ENCODE results near the gene CAMTA1. TPM values are rescaled to one million over a fixed set of nuclear protein-coding genes. Genes with fewer than 3 reads are reported as not detected.

CAMTA1 gene
- total RNA-seq, 1 experiment from 2014 or later: 60.0 TPM

- no peaks in the 10 kb centered on the region for H3K36me3 ChIP-seq (ENCODE audit: control insufficient read depth, insufficient read depth, low read length)
- H3K27me3 ChIP-seq (replicated peaks; ENCODE audit: control insufficient read depth, insufficient read depth, low read length): no peaks in the 10 kb centered on the region; the same call in 1 of the 2 replicates
- Mint-ChIP-seq H3K27me3 (ENCODE audit: insufficient read depth, unreplicated experiment) (peaks cover 10% of the 10 kb centered on the region), H3K9me3 (ENCODE audit: unreplicated experiment) (no peaks in the 10 kb centered on the region), H3K4me3 (ENCODE audit: unreplicated experiment) (peak overlapping the region; percentile 61), H3K27ac (ENCODE audit: unreplicated experiment) (no peak overlapping the region), H3K36me3 (ENCODE audit: insufficient read depth, unreplicated experiment) (no peaks in the 10 kb centered on the region), H3K4me1 (ENCODE audit: low read depth, unreplicated experiment) (no peaks in the 10 kb centered on the region)
- no TSS peak for BruUV-seq (replicated peaks)
- no peak overlapping the region for H3K4me3 ChIP-seq (ENCODE audit: low read depth, low read length)
- TF ChIP-seq, protein P1, sequence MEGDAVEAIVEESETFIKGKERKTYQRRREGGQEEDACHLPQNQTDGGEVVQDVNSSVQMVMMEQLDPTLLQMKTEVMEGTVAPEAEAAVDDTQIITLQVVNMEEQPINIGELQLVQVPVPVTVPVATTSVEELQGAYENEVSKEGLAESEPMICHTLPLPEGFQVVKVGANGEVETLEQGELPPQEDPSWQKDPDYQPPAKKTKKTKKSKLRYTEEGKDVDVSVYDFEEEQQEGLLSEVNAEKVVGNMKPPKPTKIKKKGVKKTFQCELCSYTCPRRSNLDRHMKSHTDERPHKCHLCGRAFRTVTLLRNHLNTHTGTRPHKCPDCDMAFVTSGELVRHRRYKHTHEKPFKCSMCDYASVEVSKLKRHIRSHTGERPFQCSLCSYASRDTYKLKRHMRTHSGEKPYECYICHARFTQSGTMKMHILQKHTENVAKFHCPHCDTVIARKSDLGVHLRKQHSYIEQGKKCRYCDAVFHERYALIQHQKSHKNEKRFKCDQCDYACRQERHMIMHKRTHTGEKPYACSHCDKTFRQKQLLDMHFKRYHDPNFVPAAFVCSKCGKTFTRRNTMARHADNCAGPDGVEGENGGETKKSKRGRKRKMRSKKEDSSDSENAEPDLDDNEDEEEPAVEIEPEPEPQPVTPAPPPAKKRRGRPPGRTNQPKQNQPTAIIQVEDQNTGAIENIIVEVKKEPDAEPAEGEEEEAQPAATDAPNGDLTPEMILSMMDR (IDR thresholded peaks at IDR 0.05; ENCODE audit: insufficient read depth in 1 of 2, low read depth in 1 of 2, low read length in 1 of 2, severe bottlenecking in 1 of 2, unreplicated experiment in 1 of 2): no peak
- no peak for DNase-seq
- intact Hi-C loops (cut with micrococcal nuclease; ENCODE audit: unreplicated experiment): no loop called here
- CTCF ChIA-PET: interaction anchor here (0.8 to 1.3 kb wide), 2 partner anchors 74 to 77 kb away, joined by 3 read pairs; no protein-coding TSS in a partner anchor
- H3K4me1 ChIP-seq: no peaks in the 10 kb centered on the region
- H3K9me3 ChIP-seq: no peaks in the 10 kb centered on the region
- POLR2A ChIA-PET: no interaction called here
Observed at GRCh38 chr1:7678491-7679158, 893.4 kb downstream of the CAMTA1 start.

GRCh38 chr1:7679159-7679872, 894.1 kb downstream of the CAMTA1 start:
- no peak for DNase-seq
- no peaks in the 10 kb centered on the region for H3K4me1 ChIP-seq
- Mint-ChIP-seq H3K4me3 (ENCODE audit: unreplicated experiment) (peak overlapping the region; percentile 71), H3K36me3 (ENCODE audit: insufficient read depth, unreplicated experiment) (no peaks in the 10 kb centered on the region), H3K4me1 (ENCODE audit: low read depth, unreplicated experiment) (no peaks in the 10 kb centered on the region), H3K27ac (ENCODE audit: unreplicated experiment) (no peak overlapping the region), H3K9me3 (ENCODE audit: unreplicated experiment) (no peaks in the 10 kb centered on the region), H3K27me3 (ENCODE audit: insufficient read depth, unreplicated experiment) (peaks cover 10% of the 10 kb centered on the region)
- intact Hi-C loops (cut with micrococcal nuclease; ENCODE audit: unreplicated experiment): no loop called here
- ChIA-PET POLR2A (no interaction called here), CTCF (interaction anchor here (2.2 kb wide), 1 partner anchor 11 kb away, joined by 20 read pairs; no protein-coding TSS in a partner anchor)
- TF ChIP-seq, protein P1 (IDR thresholded peaks at IDR 0.05; ENCODE audit: insufficient read depth in 1 of 2, low read depth in 1 of 2, low read length in 1 of 2, severe bottlenecking in 1 of 2, unreplicated experiment in 1 of 2): no peak
- H3K27me3 ChIP-seq (replicated peaks; ENCODE audit: control insufficient read depth, insufficient read depth, low read length): no peaks in the 10 kb centered on the region; the same call in 1 of the 2 replicates
- H3K36me3 ChIP-seq (ENCODE audit: control insufficient read depth, insufficient read depth, low read length): no peaks in the 10 kb centered on the region
- H3K4me3 ChIP-seq (ENCODE audit: low read depth, low read length): peak overlapping the region; percentile 76
- no peaks in the 10 kb centered on the region for H3K9me3 ChIP-seq
- no TSS peak for BruUV-seq (replicated peaks)

- BruUV-seq (replicated peaks): no TSS peak
- H3K27me3 Mint-ChIP-seq (ENCODE audit: insufficient read depth, unreplicated experiment): peaks cover 9% of the 10 kb centered on the region
- CTCF ChIA-PET: interaction anchor here (2.2 kb wide), 2 partner anchors 11 to 72 kb away, joined by 17 to 20 read pairs; no protein-coding TSS in a partner anchor
Observed at GRCh38 chr1:7679873-7680206, 894.6 kb downstream of the CAMTA1 start.

More at GRCh38 chr1:7679873-7680206, 894.6 kb downstream of the CAMTA1 start:
- Mint-ChIP-seq H3K27ac (ENCODE audit: unreplicated experiment) (no peak overlapping the region), H3K4me3 (ENCODE audit: unreplicated experiment) (peak overlapping the region; percentile 71), H3K36me3 (ENCODE audit: insufficient read depth, unreplicated experiment) (no peaks in the 10 kb centered on the region), H3K4me1 (ENCODE audit: low read depth, unreplicated experiment) (no peaks in the 10 kb centered on the region), H3K9me3 (ENCODE audit: unreplicated experiment) (no peaks in the 10 kb centered on the region)
- Histone ChIP-seq H3K27me3 (replicated peaks; ENCODE audit: control insufficient read depth, insufficient read depth, low read length) (no peaks in the 10 kb centered on the region; the same call in 1 of the 2 replicates), H3K4me3 (ENCODE audit: low read depth, low read length) (peak overlapping the region; percentile 76), H3K36me3 (ENCODE audit: control insufficient read depth, insufficient read depth, low read length) (no peaks in the 10 kb centered on the region), H3K4me1 (no peaks in the 10 kb centered on the region), H3K9me3 (no peaks in the 10 kb centered on the region)
- POLR2A ChIA-PET: no interaction called here
- intact Hi-C loops (cut with micrococcal nuclease; ENCODE audit: unreplicated experiment): loop anchor here (1.0 to 2.0 kb wide), 2 partner anchors 10 to 25 kb away; no protein-coding TSS in a partner anchor
- DNase-seq: no peak
- TF ChIP-seq, protein P1 (IDR thresholded peaks at IDR 0.05; ENCODE audit: insufficient read depth in 1 of 2, low read depth in 1 of 2, low read length in 1 of 2, severe bottlenecking in 1 of 2, unreplicated experiment in 1 of 2): no peak
